Stimulated activated CD4-positive, alpha-beta T cell treated with anti-CD3 and anti-CD28 coated beads, TNF-alpha, amount 100 ng/mL, for 4 hours (primary cell): Measurements from ENCODE around the gene DCDC1.
"Not testable (repeated sequence)": the region's sequence is repeated elsewhere in the genome, so short reads cannot be mapped to it uniquely, and the experiment has no call there.

ENCODE experiments used
- DNase-seq, 3 experiments: peaks; one replicate each; pipeline ENCODE4 v3.0.0-alpha.2; 2020; ENCODE audit warnings: low read depth in 3 of 3

DCDC1 gene

DNA sequence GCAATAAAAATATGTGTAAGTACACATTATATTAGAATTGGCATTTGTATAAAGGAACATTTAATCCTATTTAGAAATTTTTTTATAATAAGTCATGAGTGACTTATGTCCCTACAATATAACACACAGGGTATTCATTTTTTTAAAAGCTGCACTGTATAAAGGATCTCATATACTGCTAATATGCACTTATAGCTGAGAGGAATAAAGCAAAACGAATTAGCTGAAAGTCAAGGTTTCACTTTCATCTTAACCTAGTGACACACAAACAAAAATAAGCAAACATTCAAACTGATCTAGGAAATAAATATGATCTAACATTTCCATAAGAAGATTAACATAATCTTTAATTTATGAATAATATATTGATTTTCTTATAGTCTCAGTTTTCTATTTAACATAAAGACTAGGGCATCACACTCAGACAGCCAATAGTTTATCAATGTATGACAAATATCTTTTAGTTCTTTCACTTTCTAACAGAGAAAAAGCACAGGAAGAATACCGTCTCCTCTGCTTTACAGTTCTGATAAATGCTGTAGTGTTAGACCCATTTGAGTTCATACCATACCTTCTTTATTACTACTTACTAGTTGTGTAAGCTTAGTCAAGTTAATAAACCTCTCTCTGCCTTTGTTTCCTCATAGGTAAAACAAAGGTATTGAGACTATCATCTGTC lies 42.9 kb downstream of the DCDC1 start:
- DNase-seq, result no peak

DNA sequence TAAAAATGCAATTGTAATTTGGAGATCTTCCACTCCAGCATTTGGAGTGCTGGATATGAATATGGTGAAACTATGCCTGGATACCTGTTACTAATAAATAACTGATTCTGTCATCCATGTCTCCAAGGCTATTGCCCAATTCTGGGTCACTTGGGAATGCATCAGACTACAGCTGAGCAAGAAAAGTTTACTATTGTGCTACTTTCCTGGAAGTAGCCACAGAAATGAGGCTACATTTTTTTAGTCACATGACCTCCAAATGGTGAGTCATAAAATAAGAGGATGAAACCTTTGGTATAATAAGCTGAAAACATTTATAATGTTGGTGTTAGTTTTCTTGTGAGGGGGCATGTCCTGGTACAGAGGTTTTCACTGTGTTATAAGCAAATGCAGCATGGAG lies 44.4 kb downstream of the DCDC1 start:
- no peak for DNase-seq

DNA sequence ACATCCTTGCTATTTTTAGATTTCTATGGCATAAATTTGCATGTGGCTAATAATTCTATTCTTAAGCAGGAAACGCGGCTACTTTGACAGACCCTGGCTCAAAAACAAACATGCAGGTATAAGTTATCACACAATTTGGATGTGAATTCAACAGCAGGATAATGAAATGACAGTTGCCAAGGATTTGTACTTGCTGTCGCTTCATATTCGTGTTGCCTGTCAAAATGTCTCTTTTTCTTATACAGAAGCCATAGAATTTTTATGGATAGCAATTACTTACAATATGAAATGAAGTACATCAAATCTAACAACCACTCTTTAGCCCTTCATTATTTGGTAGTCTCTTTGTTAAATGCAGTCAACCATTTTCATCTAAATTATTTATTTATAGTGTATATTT lies 46.4 kb downstream of the DCDC1 start:
- DNase-seq, result no peak

DNA sequence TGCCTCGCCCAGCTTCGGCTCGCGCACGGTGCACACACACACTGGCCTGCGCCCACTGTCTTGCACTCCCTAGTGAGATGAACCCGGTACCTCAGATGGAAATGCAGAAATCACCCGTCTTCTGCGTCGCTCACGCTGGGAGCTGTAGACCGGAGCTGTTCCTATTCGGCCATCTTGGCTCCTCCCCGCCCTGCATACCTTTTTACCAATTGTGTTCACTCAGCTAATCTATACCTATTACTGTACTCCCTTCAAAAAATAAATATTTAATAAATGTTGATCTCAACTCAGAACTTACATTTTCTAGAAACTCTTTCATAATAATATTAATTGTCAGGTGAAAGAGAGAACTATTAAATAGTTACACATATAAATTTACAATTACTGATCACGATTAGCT lies 48.0 kb downstream of the DCDC1 start:
- DNase-seq, result not testable (repeated sequence)

DNA sequence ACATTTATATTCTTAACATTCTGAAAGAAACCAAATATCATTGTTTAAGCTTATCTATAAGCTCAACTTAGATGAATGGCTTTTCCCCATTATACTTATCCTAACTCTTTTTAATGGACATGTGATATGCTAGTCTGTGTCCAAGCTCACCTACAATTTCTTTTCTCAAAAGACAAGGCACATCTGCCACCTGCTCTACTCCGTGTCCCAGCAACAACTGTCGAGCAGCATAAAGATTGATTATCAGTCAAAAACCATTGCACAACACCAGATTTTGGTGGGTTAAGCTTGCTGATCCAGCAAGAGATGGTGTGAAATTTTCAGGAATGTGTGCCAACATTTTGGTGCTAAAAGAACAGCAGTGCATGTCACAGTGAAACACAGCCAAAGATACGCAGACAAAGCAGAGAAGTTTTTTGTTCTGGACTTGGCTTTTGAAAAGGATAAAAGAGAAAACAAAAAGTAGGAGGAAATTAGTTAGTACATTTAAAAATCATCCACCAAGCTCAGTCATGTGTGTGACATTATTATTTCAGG lies 65.8 kb downstream of the DCDC1 start:
- no peak for DNase-seq

DNA sequence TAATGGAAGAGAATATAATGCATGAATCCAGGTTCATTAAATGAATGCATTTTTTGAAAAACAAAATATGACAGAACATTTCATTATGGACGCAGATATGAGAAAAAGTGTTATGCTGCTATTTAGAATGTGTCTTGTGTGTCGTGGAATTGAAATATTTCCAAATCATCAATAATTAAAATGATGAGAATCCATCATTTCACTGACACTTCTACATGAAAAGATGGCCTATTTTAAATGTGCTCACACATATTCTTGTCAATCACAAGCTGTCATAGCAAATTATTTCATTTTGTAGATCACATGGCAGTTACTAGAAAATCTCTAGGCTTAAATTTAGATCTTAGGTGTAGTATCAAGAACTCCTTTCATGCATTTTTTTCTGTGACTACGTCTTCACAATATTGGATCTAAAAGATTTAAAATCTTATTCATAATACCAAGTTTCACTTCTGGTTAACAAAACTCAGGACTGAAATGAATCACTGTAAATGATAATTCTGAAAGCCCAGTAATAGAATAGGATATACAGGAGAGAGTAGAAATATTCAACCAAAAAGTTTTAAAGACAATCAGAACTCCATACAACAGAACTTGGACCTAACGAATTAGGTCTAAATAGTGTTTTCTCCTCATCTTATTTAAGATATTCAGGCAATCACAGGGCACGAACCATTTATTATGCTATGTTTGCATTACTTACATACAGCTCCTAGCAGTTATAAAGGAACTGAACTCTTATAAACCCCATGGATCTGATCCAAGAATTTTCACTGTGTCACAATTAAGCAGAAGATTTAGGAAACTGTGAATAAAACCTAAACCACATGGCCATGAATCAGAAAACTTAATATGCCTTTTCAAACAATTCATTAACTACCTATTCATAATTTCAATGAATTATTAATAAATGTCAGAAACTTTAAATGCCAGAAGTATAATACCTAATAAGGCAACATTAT lies 67.7 kb downstream of the DCDC1 start:
- DNase-seq, result no peak

DNA sequence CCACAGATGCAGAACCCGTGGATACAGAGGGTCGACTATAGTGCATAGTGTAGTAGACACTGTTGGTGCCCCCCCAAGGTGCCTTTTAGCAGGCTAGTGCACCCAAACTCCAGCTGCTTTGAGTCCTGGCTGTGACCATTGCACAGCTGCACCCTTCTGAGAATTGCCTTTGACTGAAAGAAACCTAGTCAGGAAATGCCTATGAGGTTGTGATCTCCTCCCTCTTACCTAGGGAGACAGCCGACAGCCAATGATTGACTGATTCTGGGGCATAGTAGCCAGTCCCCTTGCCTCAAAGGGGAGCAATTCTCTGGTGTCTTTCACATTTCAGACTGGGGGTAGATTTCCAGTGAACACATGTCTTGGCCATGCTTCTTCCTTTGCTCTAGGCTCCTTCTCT lies 74.2 kb downstream of the DCDC1 start:
- DNase-seq, result no peak

DNA sequence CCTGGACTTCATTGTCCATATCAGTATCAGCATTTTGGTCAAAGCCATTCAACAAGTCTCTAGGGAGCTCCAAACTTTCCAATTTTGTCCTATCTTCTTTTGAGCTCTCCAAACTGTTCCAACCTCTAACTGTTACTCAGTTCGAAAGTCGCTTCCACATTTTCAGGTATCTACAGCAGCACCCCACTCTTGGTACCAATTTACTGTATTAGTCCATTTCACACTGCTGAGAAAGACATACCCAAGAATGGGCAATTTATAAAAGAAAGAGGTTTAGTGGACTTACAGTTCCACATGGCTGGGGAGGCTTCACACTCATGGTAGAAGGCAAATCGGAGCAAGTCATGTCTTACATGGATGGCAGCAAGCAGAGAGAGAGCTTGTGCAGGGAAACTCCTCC lies 96.0 kb downstream of the DCDC1 start:
- not testable (repeated sequence) for DNase-seq

DNA sequence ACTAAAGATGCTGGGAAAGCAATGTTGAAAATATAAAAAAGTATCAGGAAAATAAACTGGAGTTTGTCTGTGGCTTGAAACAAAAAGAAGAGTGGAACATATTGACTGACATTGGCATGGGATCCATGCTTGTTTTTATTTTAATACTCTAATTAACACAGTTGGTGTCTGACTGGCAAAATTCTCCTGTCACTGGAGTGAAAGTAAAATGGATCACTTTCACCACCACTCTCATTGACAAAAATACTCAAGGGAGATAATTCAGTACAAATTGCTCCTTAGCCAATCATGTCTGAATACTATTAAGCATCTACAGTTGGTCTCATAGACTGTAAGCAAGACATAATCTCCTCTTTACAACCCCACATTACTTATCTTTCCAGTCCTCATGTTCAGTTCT lies 101.8 kb downstream of the DCDC1 start:
- no peak for DNase-seq

DNA sequence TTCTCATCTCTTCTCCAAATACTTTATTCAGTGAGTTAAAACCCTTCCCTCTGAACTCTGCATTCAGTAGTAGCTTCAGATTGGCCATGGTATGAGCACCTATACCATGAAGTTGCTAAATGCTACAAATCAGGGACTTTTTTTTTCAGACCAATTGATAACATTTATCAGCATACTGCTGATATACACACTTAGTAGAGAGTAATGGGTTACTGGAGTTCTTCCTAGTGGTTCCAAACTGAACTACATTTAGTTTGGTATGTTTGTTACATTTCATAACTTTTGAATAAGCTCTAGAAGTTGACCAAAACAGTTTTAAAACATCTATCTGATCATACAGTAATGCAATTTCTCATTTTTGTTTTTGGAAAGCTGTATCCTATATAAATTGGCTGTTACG lies 104.7 kb downstream of the DCDC1 start:
- no peak for DNase-seq

DNA sequence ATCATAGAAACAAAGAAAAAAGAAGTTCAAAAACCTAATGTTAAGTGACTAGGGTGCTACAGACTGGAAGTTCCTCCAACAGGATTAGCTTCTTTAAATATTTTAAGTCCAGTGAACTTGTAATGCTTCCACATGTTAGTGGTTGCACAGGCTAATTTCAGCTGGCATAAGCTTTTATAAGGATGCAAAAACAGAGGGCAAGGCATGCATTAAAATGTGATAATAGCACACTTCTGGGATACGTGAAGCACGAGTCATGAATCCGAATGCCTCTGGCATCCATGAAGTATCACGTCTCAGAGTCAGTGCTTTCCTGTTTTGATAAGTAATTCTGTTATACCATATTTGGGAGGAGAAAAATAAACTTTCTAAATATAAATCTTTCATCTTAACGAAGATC lies 106.8 kb downstream of the DCDC1 start:
- no peak for DNase-seq

DNA sequence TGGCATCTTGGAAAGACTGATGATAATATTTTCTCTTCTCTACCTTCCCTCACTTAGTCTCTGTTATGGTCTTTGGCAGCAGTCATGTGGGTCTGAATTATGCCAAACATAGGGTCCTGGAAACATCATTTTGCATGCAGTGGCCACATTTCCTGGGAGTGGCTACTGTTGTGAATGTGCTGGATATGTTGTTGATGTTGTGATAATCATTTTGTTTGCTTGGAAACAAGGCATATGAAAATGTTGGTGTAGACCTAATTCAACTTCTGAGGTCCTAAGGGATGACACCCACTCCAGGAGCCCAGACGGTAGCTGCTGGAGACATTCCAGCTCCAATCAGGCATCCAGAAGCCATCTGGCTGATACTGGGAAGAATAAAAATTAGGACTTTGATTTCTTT lies 109.7 kb downstream of the DCDC1 start:
- no peak for DNase-seq

DNA sequence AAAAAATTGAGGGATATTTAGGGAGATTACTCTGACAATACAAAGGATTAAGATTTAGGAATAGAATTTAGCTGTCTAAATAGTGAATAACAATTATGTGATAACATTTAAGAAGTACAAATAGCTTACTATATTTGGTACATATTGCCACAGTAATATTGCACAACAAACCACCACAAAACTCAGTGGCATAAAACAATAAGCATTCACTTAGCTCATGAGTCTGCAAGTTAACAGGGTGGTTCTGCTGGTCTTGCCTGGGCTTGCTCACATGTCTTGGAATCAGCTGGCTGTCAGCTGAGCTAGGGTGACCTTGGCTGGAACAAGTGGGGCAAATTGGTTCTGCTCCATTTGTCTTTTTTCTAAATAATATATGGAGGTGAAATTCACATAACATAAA lies 115.1 kb downstream of the DCDC1 start:
- no peak for DNase-seq

DNA sequence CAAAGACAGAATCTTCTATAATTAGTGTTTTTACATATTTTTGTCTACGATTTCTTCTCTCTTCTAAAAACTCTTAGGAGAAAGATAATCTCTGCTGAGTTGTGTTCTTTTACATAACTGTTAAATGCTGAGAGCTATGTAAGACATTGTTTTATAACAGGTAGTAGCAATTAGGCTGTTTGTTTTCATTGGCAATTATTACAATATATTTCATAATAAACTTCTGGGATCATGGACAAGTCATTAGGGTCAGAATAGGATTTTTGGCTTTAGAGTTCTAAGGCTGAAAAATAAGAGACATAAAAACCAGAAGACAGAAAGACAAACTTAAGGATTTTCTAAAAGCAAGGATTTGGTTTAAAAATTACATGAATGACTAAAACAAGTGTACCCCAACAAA lies 120.8 kb downstream of the DCDC1 start:
- no peak for DNase-seq

DNA sequence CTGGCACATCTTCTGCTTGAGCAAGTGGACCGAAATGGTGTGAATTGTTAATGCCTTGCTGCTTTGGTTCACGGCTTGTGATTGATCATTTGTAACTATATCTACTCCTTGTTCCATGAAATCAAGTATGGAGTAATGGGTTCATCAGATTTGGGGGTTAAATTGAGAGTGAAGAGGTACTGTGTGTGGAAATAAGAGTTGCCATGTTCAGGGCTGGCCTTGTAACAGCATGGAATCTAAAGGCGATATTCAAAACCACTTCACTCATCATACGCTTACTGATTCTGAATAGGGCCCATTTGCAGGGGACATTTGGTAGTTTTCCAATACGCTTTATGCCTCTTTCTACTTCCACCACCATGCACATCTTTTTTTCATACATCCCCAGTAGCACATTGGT lies 122.2 kb downstream of the DCDC1 start:
- DNase-seq, result no peak

DNA sequence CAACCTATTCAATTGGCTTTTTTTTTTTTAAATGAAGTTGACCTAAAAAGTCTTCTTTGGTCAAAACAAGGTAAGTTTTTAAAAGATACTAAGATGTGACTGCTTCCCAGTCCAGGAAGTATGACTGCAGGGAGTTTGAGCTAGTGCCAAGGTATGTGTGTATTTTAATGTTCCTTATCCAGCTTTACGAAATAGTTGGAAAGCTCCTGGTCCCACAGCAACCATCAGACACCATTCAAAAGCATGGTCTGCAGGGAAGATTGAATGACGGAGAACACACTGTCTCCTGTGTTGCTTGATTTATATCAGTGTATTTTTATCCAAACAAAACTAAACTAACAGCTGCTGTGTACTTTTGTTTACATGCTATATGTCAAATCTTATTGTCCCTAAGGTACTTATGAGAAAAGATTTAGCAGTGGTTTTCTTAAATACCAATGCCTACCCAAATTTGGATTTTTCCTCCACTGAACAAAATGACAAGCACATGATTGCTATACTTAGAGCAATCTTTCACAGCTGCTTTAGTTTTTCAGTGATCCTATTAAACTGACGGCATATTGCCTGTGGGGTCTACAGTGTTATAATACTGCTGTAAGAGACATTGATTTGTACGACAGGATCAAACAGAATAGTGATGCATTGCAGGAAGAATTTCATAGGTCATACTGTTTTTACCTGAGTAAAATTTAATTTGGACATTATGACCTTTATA lies 122.9 kb downstream of the DCDC1 start:
- DNase-seq, result no peak

DNA sequence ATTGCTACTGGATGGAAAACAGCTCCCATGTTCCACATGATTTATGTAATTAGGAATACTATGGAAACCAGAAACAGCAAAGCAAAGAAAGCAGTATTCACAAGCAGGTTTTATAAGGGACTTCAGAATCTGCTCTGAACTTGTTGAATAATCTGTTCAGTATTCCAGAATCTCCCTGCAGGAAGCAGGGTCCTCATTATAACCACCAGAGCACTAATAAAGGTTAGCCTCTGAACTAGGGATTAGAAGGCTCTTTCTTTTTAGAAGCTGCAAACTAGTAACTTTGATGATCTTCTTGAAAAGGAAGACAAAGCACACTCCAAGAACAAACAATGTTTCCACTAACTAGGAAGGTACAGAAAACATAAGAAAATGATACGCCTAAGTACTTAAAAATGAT lies 125.8 kb downstream of the DCDC1 start:
- no peak for DNase-seq

DNA sequence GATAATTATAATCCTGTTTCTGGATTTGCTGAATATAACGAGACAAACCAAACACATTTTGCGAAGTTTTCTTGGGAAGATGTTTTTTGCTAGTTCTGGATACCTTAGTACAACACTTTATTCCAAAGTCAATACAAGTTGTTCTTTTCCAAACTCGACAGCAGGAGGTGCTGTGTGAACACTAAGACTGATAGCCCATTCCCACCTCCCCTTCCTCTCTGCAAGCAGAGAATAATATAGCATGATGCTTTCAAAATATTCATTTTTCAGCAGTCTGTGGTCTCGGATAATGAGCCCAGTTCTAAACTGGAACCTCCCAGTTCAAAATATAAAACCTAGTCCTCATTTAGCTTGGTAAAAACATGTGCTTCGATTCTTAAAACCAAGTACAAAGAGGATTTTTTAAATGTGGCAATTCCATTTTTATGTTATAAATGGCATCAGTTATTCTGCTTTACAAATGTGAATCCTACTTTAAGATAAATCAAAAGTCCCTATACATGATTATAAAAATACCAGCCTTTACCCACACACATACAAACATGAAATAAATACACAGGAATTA lies 129.1 kb downstream of the DCDC1 start:
- DNase-seq, result no peak

DNA sequence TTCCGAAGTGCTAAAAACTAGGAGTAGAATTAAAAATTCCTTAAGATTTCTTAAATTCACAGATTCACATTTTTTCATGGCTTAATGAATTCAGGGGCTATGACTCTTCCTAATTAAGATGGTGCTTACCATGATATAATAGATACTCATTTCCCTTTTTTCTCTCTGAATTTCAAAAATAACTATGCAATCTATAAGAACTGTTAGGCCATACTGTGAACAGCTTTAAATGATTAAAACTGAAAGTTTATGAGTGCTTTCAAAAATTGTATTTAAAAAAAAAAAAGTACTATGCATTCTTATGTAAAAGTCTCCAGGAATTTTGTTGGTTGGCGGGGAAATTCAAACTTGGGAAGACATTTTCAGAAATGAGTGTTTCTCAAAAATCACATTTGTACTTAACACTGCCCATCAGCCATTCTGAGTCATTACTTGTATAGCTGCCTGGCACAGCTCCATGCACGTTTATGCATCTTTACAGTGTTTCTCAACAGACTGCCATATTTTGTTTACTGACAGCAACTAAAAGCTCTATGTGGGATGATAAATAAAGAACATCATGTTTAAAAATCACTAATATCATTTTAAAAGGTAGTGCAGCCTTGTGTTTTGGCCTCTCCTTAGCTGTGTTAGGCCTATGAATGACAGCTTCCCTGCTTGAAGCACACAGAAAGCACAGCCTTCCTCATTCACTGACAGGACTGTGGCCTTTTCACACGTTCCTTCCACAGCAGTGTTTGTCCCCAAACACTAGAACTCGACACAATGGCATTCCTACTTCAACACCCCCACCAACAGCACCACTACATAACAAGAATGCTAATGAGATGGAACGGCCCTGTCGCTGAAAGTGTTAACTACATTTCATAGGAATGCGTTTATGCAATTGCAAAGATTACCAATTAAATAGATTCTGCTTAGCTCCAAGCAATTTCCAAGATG lies 131.4 kb downstream of the DCDC1 start:
- DNase-seq, result no peak

DNA sequence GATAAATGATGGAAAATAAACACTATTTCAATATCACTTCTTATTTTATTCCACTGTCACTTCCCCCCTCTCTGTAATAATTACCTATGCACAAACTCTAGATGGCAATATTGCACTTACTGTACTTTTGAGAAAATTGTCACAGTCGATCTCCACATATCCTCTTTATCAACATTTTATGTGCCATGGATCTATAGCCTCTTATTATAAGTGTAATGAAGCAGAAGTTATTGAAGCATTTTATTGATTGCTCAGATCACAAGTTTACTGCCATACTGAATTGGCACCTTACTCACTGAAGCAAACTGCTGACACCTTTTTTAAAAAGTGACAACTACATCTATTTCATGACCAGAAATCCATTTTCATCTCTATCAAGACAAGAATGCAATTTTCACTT lies 133.4 kb downstream of the DCDC1 start:
- no peak for DNase-seq

DNA sequence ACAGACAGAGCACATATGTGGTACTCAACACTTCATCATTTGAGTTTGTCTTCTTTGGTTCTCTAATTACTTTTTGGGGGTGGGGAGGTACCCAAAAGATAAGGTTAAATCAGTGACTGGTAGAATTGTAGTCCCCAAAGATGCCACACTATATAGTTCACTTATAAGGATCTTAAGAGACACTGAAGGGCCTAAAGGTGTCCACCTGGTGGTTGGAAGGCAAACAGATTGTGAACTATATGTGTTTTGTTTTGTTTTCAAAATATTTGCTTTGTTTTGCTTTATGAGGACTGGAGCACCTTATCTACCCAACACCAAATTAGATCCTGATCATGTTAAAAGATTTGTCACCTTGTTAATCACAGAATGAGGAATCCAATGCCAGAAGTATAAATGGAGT lies 136.1 kb downstream of the DCDC1 start:
- DNase-seq, result no peak
